ENCODE measurements around the gene ADM.

ADM gene

DNA sequence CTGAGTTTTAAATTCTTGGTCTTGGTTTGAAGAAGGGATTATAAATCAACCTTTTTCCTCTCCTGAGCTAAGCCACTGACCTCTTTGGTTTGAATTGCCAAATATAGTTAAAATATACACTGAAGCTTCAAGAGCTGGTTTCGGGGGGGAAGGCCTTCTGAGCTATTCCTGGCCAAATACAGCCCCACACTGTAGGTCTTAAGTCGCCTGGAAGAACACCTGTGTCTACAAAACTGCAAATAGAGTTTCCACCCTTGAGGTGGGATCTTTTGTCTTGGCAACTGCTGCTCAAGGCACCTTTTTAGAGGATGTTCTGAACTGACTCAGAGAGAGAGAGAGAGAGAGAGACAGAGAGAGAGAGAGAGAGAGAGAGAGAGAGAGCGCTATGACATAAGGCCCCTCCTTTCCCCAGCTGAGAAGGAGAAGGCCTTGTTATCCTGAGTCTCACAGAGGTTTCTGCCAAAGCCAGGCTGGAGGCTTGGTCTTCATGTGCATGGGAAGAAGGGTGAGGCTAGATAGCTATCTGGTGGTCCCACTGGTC, 5.5 kb downstream of the ADM start:
- DNase-seq = no peak

DNA sequence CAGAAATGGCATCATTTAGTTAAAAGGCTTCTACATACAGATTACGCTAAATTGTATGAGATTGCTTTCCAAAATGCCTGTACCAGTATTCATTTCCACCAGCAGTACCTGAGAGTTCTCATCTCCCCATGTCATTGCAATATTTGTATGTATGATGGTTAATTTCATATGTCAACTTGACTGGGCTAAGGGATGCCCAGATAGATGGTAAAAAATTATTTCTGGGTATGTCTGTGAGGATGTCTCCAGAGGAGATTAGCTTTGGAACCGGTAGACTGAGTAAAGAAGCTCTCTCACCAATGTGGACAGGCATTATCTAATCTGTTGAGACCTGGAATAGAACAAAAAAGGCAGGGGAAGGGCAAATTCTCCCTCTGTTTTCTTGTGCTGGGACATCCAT, 6.9 kb downstream of the ADM start:
- DNase-seq = no peak

DNA sequence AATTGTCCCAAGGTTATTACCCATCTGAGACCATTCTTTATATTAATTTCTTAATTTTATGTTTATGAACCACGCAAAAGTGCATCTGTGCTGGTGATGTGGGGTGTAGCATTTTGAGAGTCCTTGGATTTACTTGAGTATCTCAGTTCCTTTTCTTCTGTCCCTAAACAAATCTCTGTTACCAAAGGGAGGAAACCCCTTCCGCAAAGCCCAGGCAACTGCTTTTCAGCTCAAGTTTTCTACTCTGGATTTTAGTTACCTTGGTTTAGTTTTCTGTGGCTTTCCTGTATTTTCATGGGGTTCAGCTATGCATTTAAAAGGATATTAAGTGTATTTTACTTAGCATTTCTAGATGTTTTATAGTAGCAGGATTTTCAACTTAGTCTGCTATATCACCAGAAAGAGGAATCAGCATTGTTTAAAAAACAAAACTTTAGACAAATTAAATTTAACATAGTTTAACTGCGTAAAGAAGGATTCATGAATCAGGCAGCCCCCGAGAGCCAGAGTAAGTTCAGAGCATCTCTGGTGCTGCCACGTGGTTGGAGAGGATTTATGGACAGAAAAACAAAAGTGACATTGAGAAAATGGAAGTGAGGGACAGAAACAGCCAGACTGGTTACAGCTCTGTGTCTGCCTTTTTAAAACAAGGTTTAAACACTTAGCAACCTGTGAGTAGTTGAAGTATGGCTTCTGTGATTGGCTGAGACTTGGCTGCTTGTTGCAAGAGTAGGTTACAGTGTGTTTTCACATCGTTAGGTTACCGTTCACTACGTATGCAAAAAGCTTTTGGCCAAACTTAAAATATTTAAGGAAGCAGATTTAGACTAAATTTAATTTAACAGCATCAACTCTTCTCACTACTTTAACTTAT, 9.6 kb downstream of the ADM start:
- DNase-seq = no peak

DNA sequence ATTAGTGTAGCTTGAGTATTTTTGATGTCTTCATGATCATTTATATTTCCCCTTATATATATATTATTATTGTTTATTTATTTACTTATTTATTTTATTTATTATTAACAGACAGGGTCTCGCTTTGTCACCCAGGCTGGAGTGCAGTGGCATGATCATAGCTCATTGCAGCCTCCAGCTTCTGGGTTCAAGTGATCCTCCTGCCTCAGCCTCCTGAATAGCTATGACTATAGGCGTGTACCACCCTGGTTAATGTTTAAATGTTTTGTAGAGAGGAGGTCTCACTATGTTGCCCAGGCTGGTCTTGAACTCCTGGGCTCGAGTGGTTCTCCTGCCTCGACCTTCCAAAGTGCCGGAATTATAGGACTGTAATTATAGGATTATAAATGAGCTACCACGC, 10.2 kb downstream of the ADM start:
- no peak for DNase-seq

DNA sequence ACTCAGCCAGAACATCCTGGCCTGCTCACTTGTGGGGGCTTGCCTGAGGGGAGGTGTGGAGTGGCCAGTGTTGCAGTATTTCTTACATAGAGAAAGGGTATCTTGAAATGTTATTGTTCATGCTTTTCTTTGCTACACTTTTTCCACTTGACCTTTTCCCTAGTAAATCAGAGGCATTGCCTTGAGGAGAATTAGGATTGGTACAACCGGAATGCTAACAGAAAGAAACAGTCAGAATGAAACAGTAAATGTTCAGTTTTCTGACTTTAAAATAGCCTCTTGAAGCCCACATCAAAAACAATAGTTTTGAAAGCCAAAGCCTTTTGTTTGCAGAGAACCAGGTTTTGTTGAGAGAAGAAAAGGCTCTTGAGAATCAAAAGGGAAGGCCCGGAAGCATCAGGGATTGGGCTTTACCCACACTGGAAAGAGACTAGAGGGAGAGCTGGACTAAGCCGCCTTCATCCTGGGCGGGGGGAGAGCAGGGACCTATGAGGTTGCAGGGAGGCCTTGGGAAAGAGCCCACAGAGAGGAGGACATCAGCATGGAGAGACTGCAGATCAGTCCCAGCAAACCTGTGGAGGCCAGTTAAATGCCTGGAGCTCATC, 12.4 kb downstream of the ADM start:
- DNase-seq = no peak

DNA sequence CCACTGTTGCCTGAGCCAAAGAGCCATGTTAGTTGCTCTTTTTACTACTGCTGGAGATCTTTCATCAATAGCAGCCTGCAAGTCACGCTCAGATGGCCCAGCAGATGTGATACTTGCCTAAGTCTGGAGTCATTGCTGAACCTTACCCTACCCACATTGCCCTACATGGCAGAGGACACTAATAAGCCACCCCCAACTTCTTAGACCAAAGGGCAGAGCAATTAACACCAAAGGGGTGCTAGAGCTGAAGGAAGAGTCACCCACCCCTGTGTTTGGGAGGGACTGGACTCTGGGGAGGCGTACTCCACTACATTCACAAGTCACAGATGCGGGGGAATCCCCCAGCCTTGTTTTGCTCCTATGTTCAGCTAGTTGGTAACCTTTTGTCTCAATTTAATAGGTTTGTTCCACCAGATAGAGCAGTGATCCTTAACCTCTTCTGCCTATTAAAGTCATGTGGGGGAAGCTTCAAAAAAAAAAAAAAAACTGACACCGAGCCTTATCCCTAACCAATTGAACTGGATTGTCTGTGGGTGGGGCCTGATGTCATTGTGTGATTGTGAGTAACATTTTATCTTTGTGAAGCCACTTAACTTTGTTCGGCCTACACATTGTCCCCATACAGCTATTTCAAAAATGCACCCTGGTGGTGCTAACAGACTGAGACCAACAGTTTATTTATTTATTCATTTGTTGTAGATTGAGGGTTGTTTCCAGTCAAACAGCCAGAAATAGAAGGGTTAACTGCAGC, 13.1 kb downstream of the ADM start:
- no peak for DNase-seq

DNA sequence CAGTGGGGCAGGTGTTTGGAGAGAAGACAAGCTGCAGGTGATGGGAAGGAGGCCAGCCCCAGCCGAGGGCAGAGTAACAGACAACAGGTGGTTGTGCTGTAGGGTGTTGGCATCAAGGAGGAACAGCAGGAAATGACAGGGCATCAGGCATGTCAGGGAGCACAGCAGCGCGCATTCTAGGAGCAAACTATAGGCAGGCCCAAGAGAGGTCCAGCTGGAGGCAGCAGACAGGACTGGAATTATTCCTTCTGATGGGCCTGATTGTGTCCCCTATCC, 13.6 kb downstream of the ADM start:
- no peak for DNase-seq

DNA sequence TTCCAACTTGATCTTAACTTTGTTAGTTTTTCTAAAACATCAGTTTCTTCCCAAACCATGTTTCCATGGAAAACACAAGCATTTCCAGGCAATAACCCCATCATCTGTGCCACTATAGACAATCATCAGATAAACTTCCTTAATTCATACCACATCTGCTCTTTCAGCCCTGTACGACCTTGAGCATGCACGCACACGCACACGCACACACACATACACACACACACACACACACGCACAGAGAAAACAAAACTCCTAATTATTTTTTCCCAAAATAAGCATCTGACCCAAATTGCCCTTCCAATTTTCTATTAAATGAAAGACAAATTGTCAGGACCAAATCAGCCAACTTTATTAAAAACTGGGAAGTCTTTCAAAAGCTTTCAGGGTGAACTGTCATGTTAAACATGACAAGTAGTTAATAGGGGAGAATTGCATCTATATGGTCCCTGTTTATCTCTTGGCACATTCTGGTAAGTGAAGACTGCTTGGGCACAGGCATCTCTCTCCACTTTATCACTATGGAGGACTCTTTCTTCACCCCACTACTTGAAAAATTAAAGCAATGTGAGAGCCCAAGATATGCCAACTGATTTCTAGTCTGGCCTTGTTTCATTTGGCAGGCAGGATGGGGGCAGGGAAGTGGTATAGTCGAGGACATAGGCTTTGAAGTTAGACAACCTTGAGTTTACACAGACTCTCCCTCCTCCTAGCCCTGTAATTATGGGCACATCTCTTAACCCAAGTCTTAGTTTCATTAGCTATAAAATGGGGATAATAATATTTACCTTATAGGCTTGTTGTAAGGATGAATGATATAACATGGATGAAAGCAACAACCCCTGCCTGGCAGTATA, 15.1 kb downstream of the ADM start:
- no peak for DNase-seq

DNA sequence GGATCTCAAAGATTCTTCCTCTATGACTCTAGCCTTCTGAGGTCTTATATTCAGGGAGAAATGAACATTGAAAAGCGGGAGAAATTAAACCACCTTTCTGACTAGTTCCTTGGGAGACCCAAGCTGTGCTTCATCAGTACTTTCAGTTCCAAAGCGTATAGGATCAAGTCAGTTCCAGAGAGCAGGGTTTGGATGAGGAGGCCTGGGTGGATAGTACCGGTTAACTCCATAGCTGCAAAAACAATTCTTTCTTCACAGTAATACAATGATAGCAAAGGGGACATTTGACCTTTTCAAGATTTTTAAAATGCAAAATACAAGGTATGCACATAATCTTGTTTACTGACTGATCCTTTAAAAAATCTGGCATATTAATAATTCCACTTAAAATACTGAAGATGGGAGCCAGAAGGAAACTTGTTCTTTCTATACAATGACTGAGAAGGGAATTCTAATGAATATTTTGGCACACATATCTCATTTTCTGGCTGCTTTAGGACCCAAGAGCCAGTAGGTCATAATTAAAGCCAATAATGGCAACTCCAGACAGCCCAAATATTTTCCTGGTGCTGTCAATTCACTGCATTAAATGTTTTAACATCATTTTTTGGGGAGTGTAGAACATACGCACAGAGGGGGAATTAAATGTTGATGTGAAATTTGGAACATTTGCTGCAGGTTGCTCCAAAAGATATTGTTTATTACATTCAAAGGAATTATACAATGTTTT, 16.0 kb downstream of the ADM start:
- DNase-seq = no peak

DNA sequence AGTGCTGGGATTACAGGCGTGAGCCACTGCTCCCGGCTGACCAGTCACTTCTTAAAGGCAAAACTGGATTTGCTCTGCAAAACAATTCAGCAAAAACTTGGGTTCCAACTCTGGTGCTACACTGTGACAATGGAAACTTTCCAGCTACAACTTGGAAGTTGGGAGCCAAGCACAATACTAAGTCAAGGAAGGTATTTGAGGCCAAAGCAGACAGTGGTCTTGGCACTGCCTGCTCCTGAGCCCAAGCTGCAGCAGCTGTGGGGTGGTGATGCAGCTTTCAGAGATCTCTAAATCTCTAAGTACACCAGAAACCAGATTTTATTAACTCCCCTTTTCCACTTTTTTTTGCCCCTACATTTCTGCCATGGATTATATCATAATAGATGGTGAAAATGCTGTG, 17.5 kb downstream of the ADM start:
- DNase-seq = no peak

DNA sequence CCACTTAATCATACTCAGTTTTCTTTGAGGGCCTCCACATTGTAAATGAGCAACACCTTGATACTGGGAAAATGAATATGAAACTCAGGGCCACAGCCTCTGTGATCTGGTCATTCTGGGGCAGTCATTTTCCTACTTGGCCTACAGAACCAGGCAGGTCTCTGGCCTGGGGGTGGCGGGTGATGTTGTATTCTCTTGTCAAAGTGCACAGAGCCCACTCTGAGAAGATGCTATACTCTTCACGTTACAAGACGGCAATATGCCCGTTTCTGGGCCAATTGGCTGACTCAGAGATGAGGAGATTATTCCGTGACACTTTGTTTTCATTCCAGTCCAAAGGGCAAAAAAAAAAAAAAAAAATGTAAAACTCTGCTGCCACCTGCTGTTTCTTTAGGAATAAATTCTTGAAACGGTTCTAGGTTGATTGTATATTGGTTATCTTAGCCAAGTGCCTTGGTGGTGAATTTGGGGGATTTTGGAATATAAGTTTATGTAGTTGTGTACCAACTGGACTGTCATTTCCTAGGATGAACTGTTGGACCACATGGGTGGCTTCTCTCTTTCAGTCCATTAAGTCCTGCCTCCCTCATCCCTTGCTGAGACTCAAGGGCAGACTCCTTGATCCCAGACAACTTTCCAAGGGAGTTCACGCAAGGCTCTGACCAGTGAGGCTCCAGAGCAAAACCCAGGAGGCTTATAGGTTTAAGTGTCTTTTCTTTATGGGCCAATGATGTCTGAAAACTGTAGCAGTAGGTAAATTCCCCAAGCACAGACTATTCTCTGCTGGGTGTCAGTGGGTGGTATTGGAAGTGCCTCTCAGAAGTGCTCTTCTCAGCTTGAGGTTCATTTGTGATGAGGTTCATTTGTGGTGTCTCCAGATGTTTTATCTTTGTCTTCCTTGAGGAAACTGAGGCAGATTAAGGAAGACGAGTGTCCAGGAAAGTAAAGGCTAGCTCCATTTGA, 18.2 kb downstream of the ADM start:
- peak; percentile 45 for DNase-seq

DNA sequence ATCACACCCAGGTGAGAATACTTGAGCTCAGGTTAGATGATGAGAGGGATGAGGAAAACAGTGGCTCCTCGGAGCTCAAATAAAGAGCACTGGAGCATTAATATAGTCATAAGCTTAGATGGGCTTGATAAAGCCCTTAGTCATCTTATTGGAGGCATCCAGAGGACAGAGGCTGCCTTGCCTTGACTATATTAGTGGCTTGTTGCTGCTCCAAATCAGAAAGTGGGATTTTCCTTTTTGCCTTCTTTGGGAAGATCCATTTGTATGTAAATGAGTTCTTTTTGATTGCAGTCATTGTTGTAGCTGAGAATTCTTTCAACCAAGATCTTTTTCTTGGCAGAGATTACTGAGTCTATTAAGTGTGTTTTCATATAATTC, 18.9 kb downstream of the ADM start:
- no peak for DNase-seq

DNA sequence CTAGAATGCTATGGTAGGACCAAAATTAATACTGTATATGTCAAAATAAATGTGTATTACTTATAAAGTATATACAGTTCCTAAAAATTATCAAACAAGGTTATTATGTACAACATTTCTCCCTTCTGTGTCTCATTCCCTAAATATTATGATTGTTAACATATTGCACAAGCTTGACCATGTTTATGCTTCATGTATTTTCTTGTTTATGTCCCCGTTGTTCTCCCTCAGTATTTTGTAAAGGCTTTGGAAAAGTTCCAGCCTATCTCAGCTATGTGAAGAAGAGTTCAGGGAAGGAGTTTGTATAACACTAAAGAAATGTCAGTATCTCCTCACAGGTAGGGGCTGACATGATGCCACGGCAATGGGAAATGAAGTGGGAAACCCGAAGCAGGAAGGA, 19.6 kb downstream of the ADM start:
- no peak for DNase-seq

DNA sequence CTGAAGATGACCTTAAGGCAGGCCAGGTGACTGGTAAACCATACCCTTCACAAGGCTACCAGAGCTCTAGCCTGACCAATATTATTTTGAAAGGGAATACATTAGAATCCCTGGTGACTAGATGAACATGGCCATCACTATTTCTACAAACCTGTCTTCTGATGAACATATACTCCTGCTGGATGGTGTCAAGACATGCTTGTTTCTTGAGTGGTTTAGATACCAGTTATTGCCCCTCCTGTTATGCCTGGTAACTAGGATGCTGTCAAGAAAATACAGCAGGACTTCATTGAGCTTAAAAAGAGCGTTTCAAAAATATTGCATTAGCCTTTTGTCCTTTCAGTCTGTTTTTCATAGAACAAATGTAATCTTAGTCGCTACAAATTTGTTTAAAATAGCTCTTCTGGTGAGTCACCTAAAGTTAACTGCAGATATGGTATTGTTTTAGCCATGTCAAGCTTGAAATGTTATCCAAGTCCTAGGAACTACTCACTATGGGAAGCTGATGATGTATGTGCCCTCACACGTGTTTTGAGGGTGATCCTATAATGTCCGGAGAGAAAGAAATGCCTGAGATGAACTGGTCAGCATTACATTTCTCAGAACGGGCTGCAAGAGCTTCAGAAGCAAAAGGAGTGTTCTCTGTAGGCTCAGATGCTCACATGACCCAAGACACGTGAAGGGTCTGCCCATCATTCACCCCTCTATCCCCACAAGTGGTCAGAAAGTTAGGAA, 20.6 kb downstream of the ADM start:
- no peak for DNase-seq

DNA sequence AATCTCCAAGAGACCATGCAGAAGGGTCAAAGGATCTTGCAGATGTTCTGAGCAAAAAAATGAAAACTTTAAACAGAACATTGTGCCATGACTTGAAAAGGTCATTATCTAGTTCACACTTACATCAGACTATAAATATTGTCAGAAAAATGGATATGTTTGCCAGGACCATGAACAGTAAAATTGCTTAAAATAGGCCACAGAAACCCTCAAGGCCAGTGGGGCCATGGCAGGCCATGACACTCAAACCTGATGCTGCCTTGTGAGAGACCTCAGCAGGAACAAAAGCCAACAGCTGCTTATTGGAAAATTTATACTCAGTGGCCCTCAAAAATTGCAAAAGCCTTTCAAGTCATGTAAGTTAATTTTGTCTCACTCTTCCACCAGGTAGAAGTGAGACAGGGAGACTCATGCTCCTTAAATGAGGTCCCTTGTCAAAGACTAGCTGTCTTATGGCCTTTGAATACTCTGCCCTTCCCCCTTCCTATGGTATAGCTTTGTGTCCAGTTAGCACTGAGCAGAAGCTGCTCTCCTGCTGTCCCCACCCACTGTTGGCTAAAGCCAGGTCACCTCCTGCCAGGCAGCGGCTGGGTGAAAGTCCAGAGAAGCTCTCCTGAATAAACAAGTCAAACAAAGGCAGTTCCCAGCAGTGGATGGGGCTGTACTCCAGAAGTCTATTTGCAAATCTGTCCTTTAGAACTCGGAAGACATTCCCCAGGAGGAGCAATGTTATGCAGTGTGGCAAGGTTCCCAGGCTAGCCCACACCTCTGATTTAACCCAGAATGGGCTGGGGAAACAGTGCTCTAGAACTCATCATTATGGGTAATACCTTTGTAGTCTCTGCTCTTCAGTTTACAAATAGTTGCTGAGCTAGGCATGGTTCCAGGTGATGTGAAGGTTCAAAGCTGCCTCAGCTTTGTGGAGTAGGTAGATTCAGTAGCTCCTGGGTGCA, 21.4 kb downstream of the ADM start:
- no peak for DNase-seq

DNA sequence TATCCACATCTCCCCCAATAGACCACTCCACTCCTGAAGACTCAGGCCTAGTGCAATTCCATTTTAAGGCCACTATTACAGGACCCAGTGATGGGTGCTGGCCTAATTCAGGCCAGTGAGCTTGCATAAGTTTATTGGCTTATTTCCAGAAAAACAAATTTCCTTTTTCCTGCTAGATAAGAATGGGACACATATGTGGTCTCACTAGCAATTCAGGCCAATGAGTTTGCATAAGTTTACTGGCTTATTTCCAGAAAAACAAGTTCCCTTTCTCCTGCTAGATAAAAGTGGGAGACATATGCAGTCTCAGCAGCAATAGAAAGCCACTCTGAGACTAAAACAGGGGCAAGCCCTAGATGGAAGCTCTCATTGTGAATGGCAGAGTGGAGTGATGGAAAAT, 22.4 kb downstream of the ADM start:
- DNase-seq = no peak

DNA sequence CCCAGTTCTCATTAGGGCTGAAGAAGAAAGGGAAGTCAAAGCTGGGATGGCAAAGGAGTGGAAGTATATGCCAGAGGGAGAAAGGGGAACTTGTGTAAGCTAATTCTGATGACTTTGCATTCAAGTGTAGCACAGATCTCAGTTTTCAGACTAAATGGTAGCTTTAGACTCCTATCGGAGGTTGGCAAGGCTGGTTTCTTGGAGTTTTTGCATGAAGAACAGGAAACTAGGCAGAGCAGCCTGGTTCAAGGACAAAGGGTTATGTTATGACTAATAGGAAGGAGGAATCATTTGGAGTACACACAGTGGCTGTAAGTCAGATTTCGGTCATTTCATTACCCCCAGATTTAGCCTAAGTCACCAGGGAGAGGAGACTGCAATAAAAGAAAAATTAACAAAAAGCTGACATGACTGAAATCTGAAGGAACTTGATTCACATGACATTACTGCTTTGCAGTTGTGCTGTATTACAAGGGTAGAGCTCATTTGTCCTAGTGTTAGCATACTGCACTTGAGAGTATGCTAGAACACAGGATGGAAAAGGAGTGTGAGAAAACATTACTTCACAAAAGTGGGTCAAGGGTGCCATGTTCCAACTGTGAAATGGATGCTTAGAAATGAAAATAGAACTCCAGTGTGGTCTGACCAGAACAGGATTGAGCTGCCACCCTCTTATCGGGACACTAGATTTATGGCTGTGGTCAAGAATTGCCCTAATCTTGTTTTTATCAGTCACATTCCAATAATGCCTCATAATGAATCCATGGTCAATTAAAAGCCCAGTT, 23.6 kb downstream of the ADM start:
- DNase-seq = no peak

DNA sequence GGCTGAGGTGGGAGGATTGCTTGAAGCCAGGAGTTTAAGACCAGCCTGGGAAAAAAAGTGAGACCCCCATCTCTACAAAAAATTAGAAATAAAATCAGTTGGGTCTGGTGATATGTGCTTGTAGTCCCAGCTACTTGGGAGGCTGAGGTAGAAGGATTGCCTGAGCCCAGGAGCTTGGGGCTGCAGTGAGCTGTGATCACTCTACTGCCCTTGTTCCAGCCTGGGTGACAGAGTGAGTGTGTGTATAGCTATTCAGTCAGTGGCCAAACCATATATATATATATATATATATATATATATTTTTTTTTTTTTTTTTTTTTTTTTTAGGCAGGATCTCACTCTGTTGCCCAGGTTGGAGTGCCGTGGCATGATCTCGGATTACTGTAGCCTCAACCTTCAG, 24.5 kb downstream of the ADM start:
- no peak for DNase-seq

All from central memory CD4-positive, alpha-beta T cell (primary cell).